ENCODE measurements around the gene ACTL6A.
A peak's percentile ranks its signal among the peaks of the same experiment; 100 is the strongest.

Gene ACTL6A

GRCh38 chr3:179591313-179591712 lies 28.6 kb downstream of the ACTL6A start:
- no peak for DNase-seq (ENCODE audit: low read depth)

GRCh38 chr3:179599531-179599930 lies 36.8 kb downstream of the ACTL6A start:
- DNase-seq (ENCODE audit: low read depth): no peak

- DNase-seq (ENCODE audit: low read depth): no peak
Observed at GRCh38 chr3:179603321-179603720, 40.6 kb downstream of the ACTL6A start.

- DNase-seq (ENCODE audit: low read depth): no peak
Observed at GRCh38 chr3:179603831-179604230, 41.1 kb downstream of the ACTL6A start.

GRCh38 chr3:179604321-179605078 lies 41.8 kb downstream of the ACTL6A start, which contains the start of the genes MRPL47 and NDUFB5:
Gene MRPL47, minus strand, starts transcription at chr3:179604638. Its CDS starts 14 bp downstream, at chr3:179604624.
Gene NDUFB5, plus strand, starts transcription at chr3:179604794. Its CDS starts 22 bp downstream, at chr3:179604816.
- peak; percentile 87 for DNase-seq (ENCODE audit: low read depth)

GRCh38 chr3:179606534-179607085 lies 43.9 kb downstream of the ACTL6A start:
- no peak for DNase-seq (ENCODE audit: low read depth)

GRCh38 chr3:179608931-179609720 lies 46.4 kb downstream of the ACTL6A start:
- no peak for DNase-seq (ENCODE audit: low read depth)

- DNase-seq (ENCODE audit: low read depth): no peak
Observed at GRCh38 chr3:179610066-179610465, 47.3 kb downstream of the ACTL6A start.

- no peak for DNase-seq (ENCODE audit: low read depth)
Observed at GRCh38 chr3:179613807-179614206, 51.1 kb downstream of the ACTL6A start.

- no peak for DNase-seq (ENCODE audit: low read depth)
Observed at GRCh38 chr3:179615458-179616173, 52.9 kb downstream of the ACTL6A start.

GRCh38 chr3:179622023-179622422 lies 59.3 kb downstream of the ACTL6A start:
- no peak for DNase-seq (ENCODE audit: low read depth)

GRCh38 chr3:179624451-179624850 lies 61.7 kb downstream of the ACTL6A start:
- DNase-seq (ENCODE audit: low read depth): no peak

- DNase-seq (ENCODE audit: low read depth): no peak
Observed at GRCh38 chr3:179630753-179631451, 68.2 kb downstream of the ACTL6A start.
